Measurements from ENCODE around the gene RAB5B. TPM values are rescaled to one million over a fixed set of nuclear protein-coding genes. Genes with fewer than 3 reads are reported as not detected.

RAB5B gene, protein sequence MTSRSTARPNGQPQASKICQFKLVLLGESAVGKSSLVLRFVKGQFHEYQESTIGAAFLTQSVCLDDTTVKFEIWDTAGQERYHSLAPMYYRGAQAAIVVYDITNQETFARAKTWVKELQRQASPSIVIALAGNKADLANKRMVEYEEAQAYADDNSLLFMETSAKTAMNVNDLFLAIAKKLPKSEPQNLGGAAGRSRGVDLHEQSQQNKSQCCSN
- 10 to 100 TPM; 69.4 to 80.0 (median 78.2) TPM for total RNA-seq
- total RNA-seq (2013), result 65.3 TPM

DNA sequence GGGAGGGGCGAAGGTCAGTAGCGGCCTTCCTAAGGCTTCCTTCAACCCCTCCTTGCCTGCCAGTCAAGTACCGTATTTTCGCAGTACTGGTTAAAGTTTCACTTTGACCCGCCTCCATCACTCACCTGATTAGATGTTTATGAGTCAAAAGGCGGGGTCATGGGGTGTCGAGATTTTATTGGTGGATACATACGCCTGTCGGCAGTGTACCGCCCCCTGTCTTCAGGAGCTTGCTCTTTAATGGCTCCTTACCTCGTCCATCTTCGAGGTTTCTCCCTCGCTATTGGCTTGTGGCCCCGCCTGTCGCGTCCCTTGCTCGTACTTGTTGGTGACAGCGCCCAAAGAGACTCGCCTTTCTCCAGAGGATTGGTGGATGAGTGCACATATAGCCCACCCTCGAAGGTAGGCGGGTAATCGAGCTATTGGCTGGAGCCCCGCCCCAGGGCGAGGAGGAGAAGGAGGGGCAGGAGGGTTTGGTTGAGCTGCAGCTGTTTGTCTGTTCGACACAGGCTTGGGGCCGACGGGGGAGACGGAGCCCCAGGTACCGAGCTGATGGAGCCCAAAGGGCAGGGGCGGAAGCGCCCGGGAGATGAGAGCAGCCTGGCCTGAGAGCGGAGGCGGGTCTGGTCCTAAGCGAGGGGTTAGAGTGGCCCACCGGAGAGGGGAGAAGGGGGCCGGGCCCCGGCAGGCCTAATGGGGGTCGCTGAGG, at the start of gene RAB5B:
Gene RAB5B (plus strand): TSS at position 480 of the 709 bp plus-strand sequence. CDS start 12,883 bp downstream, outside the sequence.
- 0% methylated on average over 39 of the region's 39 CpGs for WGBS (ENCODE audit: insufficient coverage)
- H3K9me3 Mint-ChIP-seq, result no peaks in the 10 kb centered on the region
- intact Hi-C loops (cut with micrococcal nuclease), result loop anchor here (1.0 to 5.0 kb wide), 6 partner anchors 47 to 249 kb away; partner anchors contain the start of genes NABP2, ORMDL2, PA2G4 and PYM1

DNA sequence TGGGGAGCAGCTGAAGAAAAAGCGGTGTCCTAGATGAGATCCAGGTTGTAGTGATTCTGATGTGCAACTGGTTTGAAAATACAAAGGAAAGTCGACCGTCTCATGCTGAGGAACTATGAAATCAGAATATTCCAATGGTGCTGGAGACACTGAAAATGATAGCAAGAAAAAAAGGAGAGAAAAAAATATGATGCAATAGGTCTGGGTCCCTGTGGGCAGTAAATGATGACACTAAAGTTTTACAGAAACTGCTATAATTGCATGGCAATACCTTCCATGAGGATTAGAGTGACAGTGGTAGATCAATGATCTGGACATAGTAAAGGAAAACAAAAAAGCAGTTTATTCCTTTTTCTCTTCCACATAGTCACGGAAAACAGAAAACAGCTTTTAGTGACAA, 48.5 kb upstream of the RAB5B start:
- WGBS (ENCODE audit: insufficient coverage), result 89% methylated on average over 3 of the region's 4 CpGs
- no peaks in the 10 kb centered on the region for H3K27me3 Mint-ChIP-seq (ENCODE audit: low read depth in 2 of 2)
- no peaks in the 10 kb centered on the region for H3K9me3 Mint-ChIP-seq
- no peaks in the 10 kb centered on the region for H3K36me3 Mint-ChIP-seq
- peak overlapping the region; percentile 97 for H3K4me3 Mint-ChIP-seq
- no peak for DNase-seq
- peaks cover 48 to 64% of the 10 kb centered on the region in 2 donors for H3K4me1 Mint-ChIP-seq
- Histone ChIP-seq H3K27ac (ENCODE audit: low read length) (no peak overlapping the region), H3K4me1 (ENCODE audit: control insufficient read depth, insufficient read depth, low read length) (peaks cover 35% of the 10 kb centered on the region), H3K9me3 (ENCODE audit: control insufficient read depth, insufficient read depth, low read length) (no peaks in the 10 kb centered on the region), H3K36me3 (ENCODE audit: control insufficient read depth, insufficient read depth, low read length) (peaks cover 7% of the 10 kb centered on the region), H3K4me3 (ENCODE audit: low read length) (no peak overlapping the region), H3K27me3 (ENCODE audit: control insufficient read depth, insufficient read depth, low read length) (no peaks in the 10 kb centered on the region)
- intact Hi-C loops (cut with micrococcal nuclease), result loop anchor here (5.0 kb wide), 2 partner anchors 117 to 183 kb away; partner anchors contain the start of genes GDF11 and RPS26
- no peak for ATAC-seq
- TF ChIP-seq, protein P1, sequence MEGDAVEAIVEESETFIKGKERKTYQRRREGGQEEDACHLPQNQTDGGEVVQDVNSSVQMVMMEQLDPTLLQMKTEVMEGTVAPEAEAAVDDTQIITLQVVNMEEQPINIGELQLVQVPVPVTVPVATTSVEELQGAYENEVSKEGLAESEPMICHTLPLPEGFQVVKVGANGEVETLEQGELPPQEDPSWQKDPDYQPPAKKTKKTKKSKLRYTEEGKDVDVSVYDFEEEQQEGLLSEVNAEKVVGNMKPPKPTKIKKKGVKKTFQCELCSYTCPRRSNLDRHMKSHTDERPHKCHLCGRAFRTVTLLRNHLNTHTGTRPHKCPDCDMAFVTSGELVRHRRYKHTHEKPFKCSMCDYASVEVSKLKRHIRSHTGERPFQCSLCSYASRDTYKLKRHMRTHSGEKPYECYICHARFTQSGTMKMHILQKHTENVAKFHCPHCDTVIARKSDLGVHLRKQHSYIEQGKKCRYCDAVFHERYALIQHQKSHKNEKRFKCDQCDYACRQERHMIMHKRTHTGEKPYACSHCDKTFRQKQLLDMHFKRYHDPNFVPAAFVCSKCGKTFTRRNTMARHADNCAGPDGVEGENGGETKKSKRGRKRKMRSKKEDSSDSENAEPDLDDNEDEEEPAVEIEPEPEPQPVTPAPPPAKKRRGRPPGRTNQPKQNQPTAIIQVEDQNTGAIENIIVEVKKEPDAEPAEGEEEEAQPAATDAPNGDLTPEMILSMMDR (IDR thresholded peaks at IDR 0.05), result no peak
- H3K27ac Mint-ChIP-seq, result peak overlapping the region; percentile 97 to 98

More for the DNA sequence above, at the start of gene RAB5B:
- Histone ChIP-seq H3K27me3 (ENCODE audit: control insufficient read depth, insufficient read depth, low read length) (no peaks in the 10 kb centered on the region), H3K4me3 (ENCODE audit: low read length) (peak within 1 kb of the TSS; percentile 83), H3K36me3 (ENCODE audit: control insufficient read depth, insufficient read depth, low read length) (peaks cover 2% of the 10 kb centered on the region), H3K27ac (ENCODE audit: low read length) (peak within 1 kb of the TSS; percentile 84), H3K4me1 (ENCODE audit: control insufficient read depth, insufficient read depth, low read length) (peaks cover 14% of the 10 kb centered on the region), H3K9me3 (ENCODE audit: control insufficient read depth, insufficient read depth, low read length) (no peaks in the 10 kb centered on the region)
- H3K4me3 Mint-ChIP-seq, result no peak within 1 kb of the TSS
- H3K27ac Mint-ChIP-seq, result no peak within 1 kb of the TSS
- no peaks in the 10 kb centered on the region for H3K36me3 Mint-ChIP-seq
- peak; percentile 85 to 95 (median 85) for ATAC-seq
- peak; percentile 93 to 99 for DNase-seq
- no peaks in the 10 kb centered on the region for H3K27me3 Mint-ChIP-seq (ENCODE audit: low read depth in 2 of 2)
- TF ChIP-seq, protein P1 (IDR thresholded peaks at IDR 0.05), result no peak
- H3K4me1 Mint-ChIP-seq, result peaks cover 18 to 24% of the 10 kb centered on the region in 2 donors

DNA sequence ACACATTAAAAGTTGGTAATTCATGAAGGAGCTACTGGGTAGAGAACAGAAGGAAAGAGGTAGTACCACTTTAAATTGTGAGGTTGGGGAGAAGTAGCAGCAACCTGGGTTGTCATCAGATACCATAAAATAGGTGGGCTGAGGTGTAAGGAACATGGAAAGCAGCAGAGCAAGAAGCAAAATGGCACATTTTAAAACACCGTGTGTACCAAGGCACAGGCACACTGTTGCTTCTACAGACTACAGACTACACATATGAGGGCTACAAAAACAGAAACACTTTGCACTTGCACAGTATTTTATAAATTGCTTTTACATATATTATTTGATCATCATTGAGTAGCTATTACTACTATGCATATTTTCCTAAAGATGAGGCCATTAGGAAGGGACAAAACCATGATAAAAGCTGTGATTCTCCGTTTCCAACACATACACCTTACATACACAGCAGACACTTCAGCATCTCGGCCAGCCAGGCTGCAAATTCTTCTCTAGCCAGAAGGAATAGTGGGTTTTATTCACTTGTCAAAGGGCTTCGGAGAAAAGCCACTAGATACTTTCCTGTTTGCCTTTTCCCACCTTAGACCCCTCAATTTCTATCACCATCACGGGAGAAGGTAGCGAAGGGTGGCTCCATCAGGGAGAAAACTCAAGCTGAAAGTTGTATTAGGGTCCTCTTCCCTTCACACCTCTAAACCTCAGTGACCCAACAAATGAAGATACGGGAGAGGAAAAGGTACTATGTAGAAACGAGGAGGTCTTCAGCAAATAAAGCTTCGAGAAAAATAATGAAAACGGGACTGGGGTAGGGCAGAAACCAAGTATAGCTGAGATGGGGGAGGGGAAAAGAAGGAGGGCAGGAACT, 47.8 kb upstream of the RAB5B start:
- intact Hi-C loops (cut with micrococcal nuclease), result loop anchor here (2.0 to 5.0 kb wide), 4 partner anchors 47 to 184 kb away; partner anchors contain the start of genes GDF11, RPS26 and SARNP
- ATAC-seq (peak in 1 of 3 donors; percentile 2), DNase-seq (peak in 1 of 2 donors; percentile 43)
- peak overlapping the region; percentile 95 for H3K4me3 ChIP-seq (ENCODE audit: low read length)
- Mint-ChIP-seq H3K27me3 (ENCODE audit: low read depth in 2 of 2) (no peaks in the 10 kb centered on the region), H3K27ac (peak overlapping the region; percentile 97 to 98), H3K36me3 (no peaks in the 10 kb centered on the region), H3K4me1 (peaks cover 50 to 66% of the 10 kb centered on the region in 2 donors), H3K9me3 (no peaks in the 10 kb centered on the region), H3K4me3 (peak overlapping the region; percentile 97)
- H3K9me3 ChIP-seq (ENCODE audit: control insufficient read depth, insufficient read depth, low read length), result no peaks in the 10 kb centered on the region
- peak overlapping the region; percentile 86 for H3K27ac ChIP-seq (ENCODE audit: low read length)
- H3K36me3 ChIP-seq (ENCODE audit: control insufficient read depth, insufficient read depth, low read length), result peaks cover 7% of the 10 kb centered on the region
- TF ChIP-seq, protein P1 (IDR thresholded peaks at IDR 0.05), result no peak
- no peaks in the 10 kb centered on the region for H3K27me3 ChIP-seq (ENCODE audit: control insufficient read depth, insufficient read depth, low read length)
- H3K4me1 ChIP-seq (ENCODE audit: control insufficient read depth, insufficient read depth, low read length), result peaks cover 42% of the 10 kb centered on the region
- 13% methylated on average over 8 of the region's 10 CpGs for WGBS (ENCODE audit: insufficient coverage)

Measured in natural killer cell (primary cell).